Activated gamma-delta T cell (primary cell): ENCODE measurements around the gene GDNF.
"Not testable (repeated sequence)": the region's sequence is repeated elsewhere in the genome, so short reads cannot be mapped to it uniquely, and the experiment has no call there.

Source experiments
- DNase-seq: peaks from one replicate; lab custom pipeline; 2025; lab: John Stamatoyannopoulos, UW
- total RNA-seq, 2 donors: gene quantifications; one replicate each; lab custom pipeline; 2026; lab: John Stamatoyannopoulos, UW

The GDNF gene
- total RNA-seq: 0 to 0.04 reads per million in 2 donors

- DNase-seq: no peak
Measured at GRCh38 chr5:37839407-37840052, at the start of gene GDNF. Gene GDNF, minus strand, starts transcription at chr5:37840041. Its CDS starts 5,245 bp downstream, at chr5:37834796.

DNA sequence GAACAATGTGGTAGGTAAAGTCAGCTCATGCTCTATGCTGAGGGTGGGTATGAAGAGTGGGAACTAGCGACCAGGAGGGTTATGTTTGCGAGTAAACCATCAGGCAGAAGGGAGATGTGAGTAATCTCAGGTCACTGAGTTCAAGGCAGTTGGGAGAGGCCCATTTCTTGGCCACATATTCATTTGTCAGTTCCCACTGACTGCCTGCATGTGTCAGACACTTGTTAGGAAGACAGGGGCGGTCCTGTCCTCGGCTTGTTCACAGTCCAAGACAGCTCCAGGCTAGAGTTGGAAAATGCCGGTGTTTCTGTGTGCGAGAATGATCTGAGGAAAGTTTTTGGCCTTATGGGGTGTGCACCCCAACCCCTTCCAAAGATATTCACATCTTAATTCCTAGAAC, 48.6 kb upstream of the GDNF start:
- no peak for DNase-seq

DNA sequence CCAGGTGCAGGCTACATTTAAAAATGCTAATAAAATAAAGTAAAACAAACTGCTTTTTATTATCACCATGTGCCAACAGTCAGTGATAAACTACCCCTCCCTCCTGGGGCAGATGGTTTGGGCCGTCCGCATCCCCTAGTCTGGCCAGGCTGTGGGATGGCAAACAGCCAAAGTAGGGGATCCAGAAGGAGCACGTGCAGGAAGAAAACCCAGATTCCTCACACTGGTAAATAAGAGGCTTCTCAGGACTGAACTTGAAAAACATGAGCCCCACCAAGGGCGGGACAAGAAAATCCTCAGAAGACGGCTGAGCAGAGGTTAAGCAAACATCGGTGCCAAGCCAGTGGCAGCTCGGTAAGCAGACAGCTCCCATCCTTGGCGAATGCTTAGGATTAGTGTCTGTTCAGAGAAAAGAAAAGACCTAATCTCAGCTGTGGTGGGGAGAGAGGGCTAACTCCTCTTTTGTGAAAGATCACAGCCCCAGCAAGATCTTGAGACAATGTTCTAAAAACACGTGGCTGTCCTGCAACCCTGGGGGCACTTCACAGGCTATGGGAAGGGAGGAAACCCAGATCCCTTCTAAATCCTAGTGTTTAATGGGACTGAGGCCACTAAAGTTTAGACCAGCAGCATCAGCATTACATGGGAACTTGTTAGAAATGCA, 46.5 kb upstream of the GDNF start:
- DNase-seq: no peak

GRCh38 chr5:37882636-37883035, 42.8 kb upstream of the GDNF start:
- no peak for DNase-seq

GRCh38 chr5:37881359-37881758, 41.5 kb upstream of the GDNF start:
- DNase-seq: no peak

- DNase-seq: no peak
Measured at GRCh38 chr5:37876943-37877342, 37.1 kb upstream of the GDNF start.

GRCh38 chr5:37876245-37876644, 36.4 kb upstream of the GDNF start:
- no peak for DNase-seq

DNA sequence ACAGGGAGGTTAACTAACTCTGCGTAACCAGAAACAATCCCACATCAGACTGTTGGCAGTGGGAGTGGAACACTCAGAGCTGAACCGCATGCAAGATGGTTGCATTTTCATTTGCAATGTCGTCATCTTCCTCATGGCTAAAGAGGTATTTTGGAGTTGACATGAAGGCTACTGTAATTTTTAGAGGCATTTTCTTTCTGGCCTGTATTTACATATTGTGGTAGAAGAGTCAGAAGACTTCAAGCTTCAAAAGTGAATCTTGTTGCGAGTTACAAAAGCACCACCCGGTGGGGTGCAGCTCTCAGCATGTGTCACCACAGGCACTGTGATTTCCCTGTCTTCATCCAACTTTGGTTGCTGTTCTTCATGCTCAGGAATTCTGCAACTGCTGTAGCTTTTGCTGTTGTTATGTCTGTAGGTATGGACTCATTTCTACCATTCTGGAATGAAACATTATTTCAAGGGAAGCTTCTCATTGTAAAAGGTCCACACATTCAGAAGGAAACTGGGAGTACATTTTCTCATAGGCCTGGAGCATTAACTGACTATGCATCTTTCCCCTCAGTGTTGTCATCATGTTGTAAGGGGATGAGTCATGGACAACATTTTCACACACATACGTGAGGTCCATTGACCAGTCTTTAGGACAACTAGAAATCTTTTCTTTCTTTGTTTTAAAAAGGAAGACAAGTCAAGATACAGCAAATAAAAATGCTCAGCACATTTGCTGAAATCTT, 35.4 kb upstream of the GDNF start:
- DNase-seq: no peak

GRCh38 chr5:37873988-37874387, 34.1 kb upstream of the GDNF start:
- DNase-seq: no peak

- DNase-seq: no peak
Measured at GRCh38 chr5:37871023-37871815, 31.4 kb upstream of the GDNF start.

DNA sequence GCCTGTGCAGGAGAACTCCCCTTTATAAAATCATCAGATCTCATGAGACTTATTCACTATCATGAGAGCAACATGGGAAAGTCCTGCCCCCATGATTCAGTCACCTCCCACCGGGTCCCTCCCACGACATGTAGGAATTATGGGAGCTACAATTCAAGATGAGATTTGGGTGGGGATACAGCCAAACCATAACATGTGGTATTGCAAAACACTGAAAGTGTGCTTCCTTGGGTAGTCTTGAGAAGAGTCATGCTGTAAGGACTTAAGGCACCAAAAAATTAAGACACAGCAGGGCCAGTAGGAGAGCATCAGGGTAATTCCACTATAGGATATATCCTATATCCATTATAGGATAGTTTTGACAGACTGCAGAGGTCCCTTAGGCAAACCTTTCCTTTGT, 29.4 kb upstream of the GDNF start:
- no peak for DNase-seq

DNA sequence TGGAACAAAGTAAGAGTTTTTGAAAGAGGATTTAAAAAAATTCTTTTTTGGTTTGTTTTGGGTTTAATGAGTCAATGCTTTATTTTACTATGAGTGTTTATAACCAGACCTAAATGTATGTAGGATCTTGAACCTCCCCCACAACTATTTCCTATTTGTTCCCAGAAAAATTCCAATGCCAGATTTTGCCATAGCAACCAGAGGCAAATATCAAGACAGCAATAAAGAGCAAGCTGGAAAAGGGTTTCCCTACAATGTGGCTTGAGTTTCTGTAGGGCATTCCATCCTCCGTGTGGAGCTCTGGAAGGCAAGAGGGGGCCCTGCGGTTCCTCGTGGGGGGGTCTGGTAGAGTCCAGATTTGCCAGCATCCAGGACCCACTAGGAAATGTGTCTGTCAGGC, 27.8 kb upstream of the GDNF start:
- DNase-seq: no peak

GRCh38 chr5:37862907-37863306, 23.1 kb upstream of the GDNF start:
- DNase-seq: not testable (repeated sequence)

DNA sequence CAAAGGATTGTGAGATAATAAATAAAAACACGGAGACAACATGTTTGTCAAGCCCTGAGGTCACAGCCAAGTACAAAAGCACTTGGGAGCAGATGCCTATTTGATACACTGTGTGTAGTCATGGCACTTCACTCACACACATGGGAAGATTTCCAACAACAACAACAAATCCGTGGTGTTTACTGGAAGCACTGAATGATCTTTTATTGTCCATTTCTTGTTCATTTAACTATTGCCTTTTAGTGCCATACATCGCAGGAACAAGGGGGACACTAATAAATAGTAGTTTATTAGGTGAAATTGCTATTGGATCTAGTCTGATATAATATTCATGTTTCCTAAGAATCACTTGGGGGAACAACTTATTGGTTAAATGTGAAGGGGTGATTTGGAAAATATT, 20.4 kb upstream of the GDNF start:
- DNase-seq: no peak

- DNase-seq: no peak
Measured at GRCh38 chr5:37859805-37860204, 20.0 kb upstream of the GDNF start.

DNA sequence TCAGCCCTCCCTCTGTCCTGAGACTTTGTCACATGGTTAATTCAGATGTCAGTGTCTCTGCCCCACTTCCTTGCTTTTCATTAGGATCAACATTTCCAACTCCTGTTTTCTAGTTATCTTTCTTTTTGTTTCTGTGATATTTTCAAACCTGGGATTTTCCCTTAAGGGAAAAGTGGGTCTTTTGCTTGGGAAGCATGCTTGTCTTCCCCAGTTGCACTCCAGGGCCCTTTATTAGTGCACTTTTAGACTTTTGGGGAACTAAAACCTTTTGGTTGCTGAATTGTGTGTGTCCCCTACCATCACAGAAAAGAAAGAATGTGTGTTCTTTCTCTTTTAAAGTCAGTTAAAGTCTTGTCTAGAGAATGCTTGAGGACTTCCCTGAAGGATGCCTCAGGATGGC, 18.4 kb upstream of the GDNF start:
- no peak for DNase-seq

DNA sequence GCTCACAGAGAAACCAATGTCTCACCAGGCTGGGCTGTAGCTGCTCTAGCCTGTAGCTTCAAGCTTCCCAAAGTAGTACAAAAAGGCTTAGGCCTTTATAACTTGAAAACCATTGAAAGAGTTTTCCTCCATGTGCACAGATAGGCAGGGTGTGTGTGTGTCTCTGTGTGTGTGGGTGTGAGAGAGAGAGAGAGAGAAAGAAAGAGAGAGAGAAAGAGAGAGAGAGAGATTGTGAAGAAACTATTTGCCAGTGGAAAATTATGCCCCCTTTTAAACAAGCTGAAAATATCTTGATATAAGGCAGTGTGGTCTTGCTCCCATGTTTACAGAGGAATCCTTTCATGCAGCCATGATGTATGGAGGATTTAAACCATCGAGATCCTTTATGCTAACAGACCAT, 17.9 kb upstream of the GDNF start:
- no peak for DNase-seq

GRCh38 chr5:37855438-37855837, 15.6 kb upstream of the GDNF start:
- DNase-seq: no peak

DNA sequence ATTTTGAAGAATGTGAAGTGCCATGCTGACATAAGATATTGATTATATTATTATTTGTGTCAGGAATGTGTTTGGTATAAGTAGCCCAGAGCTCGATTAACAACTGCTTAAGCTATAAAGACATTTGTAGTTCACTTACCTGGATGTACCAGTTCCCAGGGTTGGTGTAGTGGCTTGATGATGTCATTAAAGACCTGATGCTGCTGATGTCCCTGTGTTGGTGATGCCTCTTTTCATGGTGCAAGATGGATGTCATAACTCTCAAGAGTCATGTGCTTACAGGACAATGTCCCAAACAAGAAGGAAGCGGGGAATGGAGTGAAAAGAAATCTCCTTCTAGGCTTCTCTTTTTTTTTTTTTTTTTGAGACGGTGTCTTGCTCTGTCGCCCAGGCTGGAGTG, 11.5 kb upstream of the GDNF start:
- no peak for DNase-seq

DNA sequence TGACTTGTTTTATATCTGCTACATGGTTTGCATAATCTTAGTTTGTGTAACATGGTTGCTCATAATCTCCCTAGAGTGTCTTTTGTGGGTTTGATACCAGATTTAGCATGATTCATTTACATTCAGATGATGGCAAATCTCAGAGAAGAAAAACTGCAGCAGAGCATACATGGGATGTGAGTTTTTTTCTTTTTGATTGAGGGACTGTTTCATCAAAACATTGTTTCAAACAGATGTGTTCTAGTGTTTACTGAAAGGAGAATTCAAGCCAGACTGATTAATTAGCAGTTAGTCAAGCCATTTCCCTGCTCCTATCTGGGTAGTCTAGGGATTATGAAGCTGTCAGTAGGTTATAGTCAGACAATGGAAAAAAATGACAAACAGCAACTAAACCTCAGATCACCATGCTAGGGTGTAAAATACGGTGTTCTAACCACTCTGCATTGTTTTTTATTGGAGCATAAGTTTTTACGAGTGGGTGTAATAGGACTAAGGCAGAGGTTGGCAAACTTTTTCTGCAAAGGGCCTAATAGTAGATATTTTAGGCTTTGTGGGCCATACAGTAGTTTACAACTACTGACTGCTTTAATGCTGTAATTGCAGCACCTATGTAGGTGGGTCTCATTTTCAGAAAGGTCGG, 10.5 kb upstream of the GDNF start:
- DNase-seq: no peak

- no peak for DNase-seq
Measured at GRCh38 chr5:37849641-37850040, 9.8 kb upstream of the GDNF start.

DNA sequence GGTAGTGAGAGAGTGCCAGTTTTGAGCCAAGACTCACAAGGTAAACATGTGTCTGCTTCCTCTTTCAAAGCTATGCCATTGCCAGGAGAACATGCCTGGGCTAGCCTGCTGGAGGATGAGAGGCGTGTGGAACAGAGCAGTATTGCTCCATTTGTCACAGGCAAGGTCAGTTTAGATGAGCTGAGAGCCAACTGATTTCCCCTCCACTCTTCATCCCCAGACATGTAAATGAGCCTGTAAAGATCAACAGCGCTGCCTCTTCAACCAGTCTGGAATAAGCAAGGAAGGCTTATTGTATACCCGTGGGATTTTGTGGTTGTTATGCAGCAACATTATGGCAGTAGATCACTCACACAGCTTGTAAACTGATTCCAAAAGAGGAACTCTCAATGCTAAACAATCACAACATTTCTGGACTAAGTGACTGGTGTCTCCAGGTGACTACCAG, 8.2 kb upstream of the GDNF start:
- DNase-seq: no peak
